K562 (cell line): Measurements from ENCODE around the gene ZNF775. TPM values are rescaled to one million over a fixed set of nuclear protein-coding genes. Genes with fewer than 3 reads are reported as not detected.

Experiments used
- BRCA1 ChIP-seq, 2 experiments: fragments of 450-650 bp in 1 of 2; sonication (generic) in 1 of 2; formaldehyde crosslinking in 1 of 2; IDR thresholded peaks; 2 replicates each; pipeline versions ENCODE4 v1.5.0 to v1.6.1; 2017 to 2020; ENCODE audit warnings: mild to moderate bottlenecking in 1 of 2, missing genetic modification reagents in 1 of 2
- FIP1L1 ChIP-seq: fragments of 200-400 bp; formaldehyde crosslinking; IDR thresholded peaks from 2 replicates; pipeline ENCODE4 v1.6.1; 2018; ENCODE audit warnings: mild to moderate bottlenecking, low read depth, low read length; ENCODE audit not compliant: poor library complexity, severe bottlenecking
- FOXO4 ChIP-seq: fragments of 450-650 bp; formaldehyde crosslinking; IDR thresholded peaks from 2 replicates; pipeline ENCODE4 v1.4.0; 2020; ENCODE audit warnings: mild to moderate bottlenecking, moderate library complexity
- GTF2F1 ChIP-seq: IDR thresholded peaks from 2 replicates; pipeline ENCODE4 v1.6.1; 2011; ENCODE audit warnings: low read depth, low read length, improper control_type of control experiment
- HDGF ChIP-seq: fragments of 450-650 bp; IDR thresholded peaks from 2 replicates; pipeline ENCODE4 v1.6.1; 2016
- HLTF ChIP-seq: fragments of 450-650 bp; IDR thresholded peaks from 2 replicates; pipeline ENCODE4 v1.6.1; 2016
- JUN ChIP-seq, 2 experiments: sonication (generic) in 1 of 2; formaldehyde crosslinking in 1 of 2; IDR thresholded peaks; 2 replicates each; pipeline versions ENCODE4 v1.6.1 to v1.8.0; 2012 to 2022; ENCODE audit warnings: borderline replicate concordance in 2 of 2, mild to moderate bottlenecking in 2 of 2, improper control_type of control experiment in 1 of 2, low read depth in 1 of 2, low read length in 1 of 2, missing genetic modification reagents in 1 of 2
- KDM4B ChIP-seq, 2 experiments: fragments of 450-650 bp in 1 of 2; sonication (generic) in 1 of 2; IDR thresholded peaks; 2 replicates each; pipeline ENCODE4 v1.6.1; 2016 to 2017; ENCODE audit warnings: borderline replicate concordance in 2 of 2, antibody characterized with exemption in 1 of 2, low read depth in 1 of 2, mild to moderate bottlenecking in 1 of 2
- MCM3 ChIP-seq: fragments of 450-650 bp; IDR thresholded peaks from 2 replicates; pipeline ENCODE4 v1.6.1; 2016
- POLR2B ChIP-seq: fragments of 450-650 bp; IDR thresholded peaks from 2 replicates; pipeline ENCODE4 v1.6.1; 2018; ENCODE audit warnings: low read depth; ENCODE audit not compliant: partially characterized antibody
- PTRF ChIP-seq: fragments of 450-650 bp; IDR thresholded peaks from 2 replicates; pipeline ENCODE4 v1.6.1; 2016; ENCODE audit warnings: mild to moderate bottlenecking, missing genetic modification characterization, missing compliant biosample characterization
- RBM17 ChIP-seq: fragments of 200-400 bp; formaldehyde crosslinking; IDR thresholded peaks from 2 replicates; pipeline ENCODE4 v1.6.1; 2017; ENCODE audit warnings: low read depth, mild to moderate bottlenecking, low read length, borderline replicate concordance
- SMAD4 ChIP-seq: fragments of 250-450 bp; sonication (Bioruptor Pico); conservative IDR thresholded peaks from 2 replicates; pipeline ENCODE4 v1.8.0; 2021; ENCODE audit warnings: inconsistent platforms, mild to moderate bottlenecking, moderate library complexity
- SOX6 ChIP-seq: fragments of 450-650 bp; IDR thresholded peaks from 2 replicates; pipeline ENCODE4 v1.6.1; 2014; ENCODE audit warnings: mild to moderate bottlenecking
- SRF ChIP-seq, 2 experiments: fragments of 250-450, 450-650 bp in 1 of 2; sonication (Bioruptor Pico) in 1 of 2; sonication (generic) in 1 of 2; formaldehyde crosslinking; IDR thresholded peaks; 2 replicates each; pipeline versions ENCODE4 v1.5.0 to v1.5.1; 2020 to 2022; ENCODE audit warnings: mild to moderate bottlenecking in 1 of 2, missing genetic modification reagents in 1 of 2
- STAG1 ChIP-seq: sonication (generic); formaldehyde crosslinking; IDR thresholded peaks from 2 replicates; pipeline ENCODE4 v1.5.0; 2020; ENCODE audit warnings: missing genetic modification reagents, borderline replicate concordance
- ZBTB34 ChIP-seq: fragments of 250-450 bp; sonication (Bioruptor Pico); IDR thresholded peaks from 2 replicates; pipeline ENCODE4 v1.8.0; 2021; ENCODE audit warnings: mild to moderate bottlenecking, moderate library complexity
- ZNF347 ChIP-seq: fragments of 450-650 bp; formaldehyde crosslinking; IDR thresholded peaks from 2 replicates; pipeline ENCODE4 v1.4.0; 2020; ENCODE audit warnings: low read depth, mild to moderate bottlenecking, moderate library complexity
- polyA plus RNA-seq, 8 experiments: library from polyadenylated mRNA; depleted of rRNA in 4 of 8; stranded (reverse) in 5 of 8; unstranded in 3 of 8; fragments of >200 nt; fragmentation: Nextera tagmentation in 2 of 8; fragmentation: Illumina TruSeq in 1 of 8; extraction: Ambion mirVana in 2 of 8; extraction: Trizol in 1 of 8; gene quantifications; 2 replicates each; pipeline versions ENCODE4 v1.2.1 to v1.2.3, GENCODE V29; 2011 to 2014; ENCODE audit warnings: inconsistent platforms in 1 of 8, missing spikeins in 1 of 8
- total RNA-seq, 7 experiments: library from RNA; depleted of rRNA in 6 of 7; stranded (reverse); fragments of >200 nt in 6 of 7; fragmentation: Illumina TruSeq in 2 of 7; extraction: Trizol in 2 of 7; gene quantifications; 2 replicates each; pipeline versions ENCODE4 v1.2.1 to v1.2.3, GENCODE V29; 2011 to 2021; ENCODE audit warnings: low replicate concordance in 1 of 7
- TF ChIP-seq, protein P1 (sequence below), 2 experiments: IDR thresholded peaks in 1 of 2; conservative IDR thresholded peaks in 1 of 2; 2 replicates each; pipeline ENCODE4 v1.6.1; 2016; ENCODE audit warnings: low read depth in 2 of 2, mild to moderate bottlenecking in 1 of 2, missing compliant biosample characterization in 1 of 2, missing genetic modification characterization in 1 of 2, moderate library complexity in 1 of 2

ZNF775 gene
- total and polyA plus RNA-seq, 9 of the 15 experiments (the other 6 are each of a cell fraction or from before 2014, with no cell fraction given): 0.04 to 18.7 (median 4.9) TPM

- TF ChIP-seq, protein P1, sequence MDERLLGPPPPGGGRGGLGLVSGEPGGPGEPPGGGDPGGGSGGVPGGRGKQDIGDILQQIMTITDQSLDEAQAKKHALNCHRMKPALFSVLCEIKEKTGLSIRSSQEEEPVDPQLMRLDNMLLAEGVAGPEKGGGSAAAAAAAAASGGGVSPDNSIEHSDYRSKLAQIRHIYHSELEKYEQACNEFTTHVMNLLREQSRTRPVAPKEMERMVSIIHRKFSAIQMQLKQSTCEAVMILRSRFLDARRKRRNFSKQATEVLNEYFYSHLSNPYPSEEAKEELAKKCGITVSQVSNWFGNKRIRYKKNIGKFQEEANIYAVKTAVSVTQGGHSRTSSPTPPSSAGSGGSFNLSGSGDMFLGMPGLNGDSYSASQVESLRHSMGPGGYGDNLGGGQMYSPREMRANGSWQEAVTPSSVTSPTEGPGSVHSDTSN (CRISPR knock-in tag; IDR thresholded peaks at IDR 0.05; ENCODE audit: low read depth): no peak
- TF ChIP-seq, protein P1 (tag; conservative IDR thresholded peaks at IDR 0.05; ENCODE audit: low read depth): no peak
- TF ChIP-seq STAG1 (0 out of 2 replicates have a peak, but pooled peaks have one; percentile 34), ZNF347 (CRISPR knock-in tag) (no peak; the same call in 1 of the 2 replicates), FIP1L1 (peak; percentile 96), POLR2B (no peak), RBM17 (no peak), HLTF (no peak), SMAD4 (CRISPR knock-in tag) (peak; percentile 89), SRF (CRISPR knock-in tag; IDR thresholded peaks at IDR 0.05) (peak in 1 of 2 experiments; percentile 72; a peak in 1 of 4 replicates), JUN (IDR thresholded peaks at IDR 0.05; ENCODE audit: borderline replicate concordance, low read depth, low read length) (peak; percentile 42; the same call in 1 of the 2 replicates), JUN (CRISPR knock-in tag; IDR thresholded peaks at IDR 0.05; ENCODE audit: borderline replicate concordance) (peak; percentile 55; the same call in 1 of the 2 replicates), FOXO4 (peak; percentile 60; the same call in 1 of the 2 replicates), ZBTB34 (CRISPR knock-in tag) (no peak), BRCA1 (IDR thresholded peaks at IDR 0.05) (no peak), BRCA1 (CRISPR knock-in tag; IDR thresholded peaks at IDR 0.05) (no peak), SOX6 (peak; percentile 56), GTF2F1 (no peak), PTRF (no peak), HDGF (no peak), MCM3 (no peak), KDM4B (IDR thresholded peaks at IDR 0.05; ENCODE audit: borderline replicate concordance in 2 of 2, low read depth in 1 of 2) (peak in 1 of 2 experiments; percentile 95; a peak in 2 of 4 replicates)
Measured at GRCh38 chr7:150368096-150368883, 10.8 kb upstream of the ZNF775 start, which contains the start of gene REPIN1 (continued).
